Measurements from ENCODE around the gene SEC11A.

Gene SEC11A

DNA sequence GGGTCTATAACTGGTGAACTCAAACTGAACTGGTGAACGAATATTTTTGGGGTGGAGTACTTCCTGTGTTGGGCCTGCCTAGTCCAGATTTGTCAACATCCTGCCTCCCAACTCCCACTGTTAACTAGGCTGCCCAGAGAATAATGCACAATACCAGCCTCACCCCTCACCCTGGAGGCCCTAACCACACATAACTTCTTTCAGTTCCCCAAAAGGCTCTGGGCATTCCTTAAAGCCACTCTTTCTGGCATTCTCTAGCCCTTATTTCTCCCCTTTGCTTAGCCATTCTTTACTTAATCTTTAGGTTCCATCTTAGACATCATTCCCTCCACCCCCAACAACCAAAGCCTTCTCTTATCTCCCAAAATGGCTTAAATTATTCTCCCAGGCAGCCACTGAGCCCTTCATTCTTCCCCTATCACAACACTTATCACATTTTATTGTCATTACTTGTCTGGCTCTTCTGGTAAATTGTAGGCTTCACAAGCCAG, 9.1 kb upstream of the SEC11A start:
- H2AFZ ChIP-seq (ENCODE audit: low read depth, low read length) = no peak overlapping the region
- H3K4me3 ChIP-seq (ENCODE audit: low read length) = no peak overlapping the region
- H3K36me3 ChIP-seq (ENCODE audit: insufficient read depth, low read length) = no peaks in the 10 kb centered on the region
- no peaks in the 10 kb centered on the region for H3K9me3 ChIP-seq (ENCODE audit: low read length)
- H3K27me3 ChIP-seq (ENCODE audit: insufficient read depth, low read length) = no peaks in the 10 kb centered on the region
- H3K4me1 ChIP-seq (ENCODE audit: insufficient read depth, low read length) = no peaks in the 10 kb centered on the region

GRCh38 chr15:84722628-84723027, 6.7 kb upstream of the SEC11A start:
- H3K4me1 ChIP-seq (ENCODE audit: insufficient read depth, low read length) = no peaks in the 10 kb centered on the region
- no peak overlapping the region for H2AFZ ChIP-seq (ENCODE audit: low read depth, low read length)
- H3K4me3 ChIP-seq (ENCODE audit: low read length) = no peak overlapping the region
- H3K36me3 ChIP-seq (ENCODE audit: insufficient read depth, low read length) = no peaks in the 10 kb centered on the region
- H3K9me3 ChIP-seq (ENCODE audit: low read length) = no peaks in the 10 kb centered on the region
- H3K27me3 ChIP-seq (ENCODE audit: insufficient read depth, low read length) = no peaks in the 10 kb centered on the region

- Histone ChIP-seq H3K4me3 (ENCODE audit: low read length) (no peak overlapping the region), H3K9me3 (ENCODE audit: low read length) (no peaks in the 10 kb centered on the region), H3K27me3 (ENCODE audit: insufficient read depth, low read length) (no peaks in the 10 kb centered on the region)
Measured at GRCh38 chr15:84721371-84721770, 5.4 kb upstream of the SEC11A start.

DNA sequence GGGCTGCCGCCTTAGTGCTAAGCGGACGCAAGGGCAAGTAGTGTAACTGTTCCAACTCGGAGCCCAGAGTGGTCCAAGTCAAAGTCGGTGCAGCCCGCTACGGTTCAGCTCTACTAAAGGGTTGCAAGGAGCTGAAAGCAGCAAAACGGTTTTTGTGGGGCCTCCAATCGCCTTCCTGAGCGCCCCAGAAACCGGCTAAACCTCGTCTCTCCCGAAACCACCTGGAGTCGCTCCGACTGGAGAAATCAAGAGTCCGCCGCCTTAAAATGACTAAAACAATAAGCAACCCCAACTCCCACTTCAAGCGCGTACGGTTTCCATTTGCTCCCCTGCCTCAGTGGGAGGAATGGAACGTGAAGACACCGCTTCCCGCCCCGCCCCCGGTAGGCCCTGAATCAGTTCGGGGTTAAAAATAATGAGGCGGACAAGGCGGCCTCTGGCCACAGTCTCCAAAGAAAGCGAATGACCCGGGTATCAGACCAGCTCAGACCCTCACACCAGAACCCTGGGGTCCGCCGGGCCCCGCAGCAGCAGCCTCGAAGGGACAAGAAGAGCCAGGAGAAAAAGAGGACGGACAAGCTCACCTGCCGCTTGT, 401 bp downstream of the SEC11A start:
- H3K36me3 ChIP-seq (ENCODE audit: insufficient read depth, low read length) = peaks cover 13% of the 10 kb centered on the region
- no peaks in the 10 kb centered on the region for H3K9me3 ChIP-seq (ENCODE audit: low read length)
- H3K4me3 ChIP-seq (ENCODE audit: low read length) = peak overlapping the region; percentile 89
- no peaks in the 10 kb centered on the region for H3K27me3 ChIP-seq (ENCODE audit: insufficient read depth, low read length)
- peaks cover 18% of the 10 kb centered on the region for H3K4me1 ChIP-seq (ENCODE audit: insufficient read depth, low read length)
- peak overlapping the region; percentile 56 for H2AFZ ChIP-seq (ENCODE audit: low read depth, low read length)

More at GRCh38 chr15:84721371-84721770, 5.4 kb upstream of the SEC11A start:
- Histone ChIP-seq H3K4me1 (ENCODE audit: insufficient read depth, low read length) (peaks cover 4% of the 10 kb centered on the region), H2AFZ (ENCODE audit: low read depth, low read length) (no peak overlapping the region), H3K36me3 (ENCODE audit: insufficient read depth, low read length) (no peaks in the 10 kb centered on the region)

DNA sequence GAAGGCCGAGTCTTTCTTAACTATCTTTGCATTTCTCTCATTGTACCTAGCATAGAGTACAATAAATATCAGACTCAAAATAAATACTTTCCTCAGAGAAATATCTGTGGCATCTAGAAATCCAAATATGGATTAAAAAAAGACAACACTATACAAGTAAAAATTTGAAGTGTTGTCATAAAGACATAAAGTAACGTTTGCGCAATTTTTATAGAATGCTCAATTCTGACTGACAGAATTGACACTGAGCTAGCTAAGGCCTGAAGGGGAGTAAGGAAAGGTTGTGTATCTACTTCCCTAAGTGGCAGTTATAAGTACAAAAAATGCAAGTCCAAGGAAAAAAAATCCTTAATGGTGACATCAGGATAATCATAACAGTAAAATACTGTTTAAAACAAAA, 1.1 kb downstream of the SEC11A start:
- Histone ChIP-seq H3K36me3 (ENCODE audit: insufficient read depth, low read length) (peaks cover 17% of the 10 kb centered on the region), H3K9me3 (ENCODE audit: low read length) (no peaks in the 10 kb centered on the region), H3K4me3 (ENCODE audit: low read length) (peak overlapping the region; percentile 89), H3K4me1 (ENCODE audit: insufficient read depth, low read length) (peaks cover 18% of the 10 kb centered on the region), H2AFZ (ENCODE audit: low read depth, low read length) (no peak overlapping the region), H3K27me3 (ENCODE audit: insufficient read depth, low read length) (no peaks in the 10 kb centered on the region)

- Histone ChIP-seq H3K4me1 (ENCODE audit: insufficient read depth, low read length) (peaks cover 18% of the 10 kb centered on the region), H3K9me3 (ENCODE audit: low read length) (no peaks in the 10 kb centered on the region), H3K36me3 (ENCODE audit: insufficient read depth, low read length) (peaks cover 18% of the 10 kb centered on the region), H2AFZ (ENCODE audit: low read depth, low read length) (no peak overlapping the region), H3K27me3 (ENCODE audit: insufficient read depth, low read length) (no peaks in the 10 kb centered on the region), H3K4me3 (ENCODE audit: low read length) (peak overlapping the region; percentile 89)
Measured at GRCh38 chr15:84714372-84714771, 1.6 kb downstream of the SEC11A start.

DNA sequence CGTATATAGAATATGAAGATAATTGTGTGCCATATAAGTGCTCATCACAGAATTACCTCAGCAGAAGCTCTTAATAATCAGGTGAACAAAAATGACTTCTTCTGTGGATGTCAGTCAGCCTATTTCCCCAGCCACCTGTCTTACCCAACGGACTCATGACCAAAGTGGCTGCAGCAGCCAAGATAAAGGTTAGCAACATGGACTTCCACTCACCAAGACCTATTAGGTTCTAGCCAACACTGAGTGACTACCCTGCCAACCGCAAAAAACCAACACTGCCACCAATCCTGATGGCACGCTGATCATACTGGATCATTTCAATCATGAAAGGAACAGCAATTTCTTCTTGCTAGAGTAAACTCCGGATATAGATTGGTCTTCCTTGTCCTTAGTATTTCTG, 12.1 kb downstream of the SEC11A start:
- Histone ChIP-seq H3K27me3 (ENCODE audit: insufficient read depth, low read length) (no peaks in the 10 kb centered on the region), H3K4me1 (ENCODE audit: insufficient read depth, low read length) (no peaks in the 10 kb centered on the region), H3K36me3 (ENCODE audit: insufficient read depth, low read length) (peaks cover 16% of the 10 kb centered on the region), H2AFZ (ENCODE audit: low read depth, low read length) (no peak overlapping the region), H3K4me3 (ENCODE audit: low read length) (no peak overlapping the region), H3K9me3 (ENCODE audit: low read length) (peaks cover 2% of the 10 kb centered on the region)

- Histone ChIP-seq H3K9me3 (ENCODE audit: low read length) (peaks cover 2% of the 10 kb centered on the region), H2AFZ (ENCODE audit: low read depth, low read length) (no peak overlapping the region), H3K27me3 (ENCODE audit: insufficient read depth, low read length) (no peaks in the 10 kb centered on the region), H3K4me3 (ENCODE audit: low read length) (no peak overlapping the region), H3K4me1 (ENCODE audit: insufficient read depth, low read length) (no peaks in the 10 kb centered on the region), H3K36me3 (ENCODE audit: insufficient read depth, low read length) (peaks cover 12% of the 10 kb centered on the region)
Measured at GRCh38 chr15:84702961-84703482, 12.9 kb downstream of the SEC11A start.

DNA sequence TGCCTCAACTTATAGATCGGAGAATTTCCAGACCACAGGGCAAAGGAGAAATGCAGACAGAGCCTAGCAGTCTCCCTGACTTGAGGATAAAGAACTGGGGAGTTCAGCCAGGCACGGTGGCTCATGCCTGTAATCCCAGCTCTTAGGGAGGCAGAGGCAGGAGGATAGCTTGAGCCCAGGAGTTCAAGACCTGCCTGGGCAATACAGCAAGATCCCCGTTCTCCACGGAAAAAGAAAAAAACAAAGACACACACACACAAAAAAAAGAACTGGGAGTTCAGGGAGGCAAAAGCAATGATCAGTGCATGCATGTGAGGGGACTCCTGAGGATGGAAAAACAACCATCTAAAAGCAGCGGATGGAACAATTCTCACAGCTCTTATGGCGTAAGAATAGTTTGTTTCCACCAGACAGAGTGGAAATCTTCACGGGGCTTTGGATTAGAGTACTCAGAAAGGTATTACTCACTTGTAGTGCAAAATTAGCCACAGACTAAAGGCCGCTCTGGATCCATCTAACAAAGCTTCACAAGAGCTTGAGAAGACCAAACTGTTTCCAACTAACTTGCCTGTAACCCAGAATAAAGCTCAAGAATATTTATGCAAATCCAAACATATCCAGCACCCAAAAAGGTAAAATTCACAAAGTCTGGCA, 16.3 kb downstream of the SEC11A start:
- Histone ChIP-seq H3K4me3 (ENCODE audit: low read length) (no peak overlapping the region), H2AFZ (ENCODE audit: low read depth, low read length) (no peak overlapping the region), H3K36me3 (ENCODE audit: insufficient read depth, low read length) (peaks cover 5% of the 10 kb centered on the region), H3K4me1 (ENCODE audit: insufficient read depth, low read length) (no peaks in the 10 kb centered on the region), H3K27me3 (ENCODE audit: insufficient read depth, low read length) (no peaks in the 10 kb centered on the region), H3K9me3 (ENCODE audit: low read length) (peaks cover 2% of the 10 kb centered on the region)

DNA sequence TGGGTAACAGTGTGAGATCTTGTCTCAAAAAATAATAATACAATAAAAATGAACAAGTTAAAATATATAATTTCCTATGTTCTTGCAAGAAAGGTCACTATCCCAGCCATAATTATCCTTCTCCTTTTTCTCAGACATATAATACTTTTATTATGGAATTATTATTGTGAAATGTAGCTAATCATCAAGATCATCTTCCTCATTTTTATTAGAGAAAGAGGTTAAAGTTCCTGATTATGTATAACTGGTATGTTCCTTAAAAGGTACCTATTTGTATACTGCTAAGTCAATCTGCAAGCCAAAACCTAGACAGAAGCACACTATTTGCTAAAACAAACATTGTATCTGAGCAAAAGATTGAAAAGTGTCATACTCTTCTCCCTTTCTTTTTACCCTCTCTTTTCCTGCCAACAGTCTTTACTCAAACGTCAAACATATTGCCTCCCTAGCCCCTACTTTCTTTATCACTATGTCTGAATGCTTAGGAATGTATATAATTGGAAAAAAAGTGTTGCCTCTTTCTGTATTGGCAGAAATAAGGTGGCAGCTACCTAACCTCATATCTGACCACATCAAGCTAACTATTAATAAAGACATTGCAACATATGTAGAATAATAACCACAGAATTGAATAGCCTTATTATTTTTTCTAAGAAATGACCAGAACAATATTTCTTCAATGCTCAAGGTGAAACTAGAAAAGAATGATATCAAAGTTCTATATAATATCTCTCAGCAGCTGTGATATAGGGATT, 18.5 kb downstream of the SEC11A start:
- H2AFZ ChIP-seq (ENCODE audit: low read depth, low read length) = no peak overlapping the region
- no peaks in the 10 kb centered on the region for H3K27me3 ChIP-seq (ENCODE audit: insufficient read depth, low read length)
- no peaks in the 10 kb centered on the region for H3K9me3 ChIP-seq (ENCODE audit: low read length)
- no peaks in the 10 kb centered on the region for H3K4me1 ChIP-seq (ENCODE audit: insufficient read depth, low read length)
- no peak overlapping the region for H3K4me3 ChIP-seq (ENCODE audit: low read length)
- no peaks in the 10 kb centered on the region for H3K36me3 ChIP-seq (ENCODE audit: insufficient read depth, low read length)

DNA sequence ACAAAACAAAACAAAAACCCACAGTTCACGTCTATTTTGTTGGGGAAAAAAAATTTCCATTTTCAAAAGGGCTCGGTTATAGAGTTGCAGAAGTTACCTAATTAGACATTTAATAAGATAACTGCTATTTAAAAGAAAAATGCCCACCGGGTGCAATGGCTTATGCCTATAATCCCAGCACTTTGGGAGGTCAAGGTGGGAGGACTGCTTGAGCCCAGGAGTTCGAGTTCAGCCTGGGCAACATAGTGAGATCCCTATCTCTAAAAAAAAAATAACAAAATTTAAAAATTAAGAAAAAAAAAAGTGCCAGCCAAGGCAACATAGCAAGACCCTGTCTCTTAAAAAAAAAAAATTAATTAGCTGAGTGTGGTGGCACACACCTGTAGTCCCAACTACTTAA, 19.2 kb downstream of the SEC11A start:
- Histone ChIP-seq H3K4me3 (ENCODE audit: low read length) (no peak overlapping the region), H2AFZ (ENCODE audit: low read depth, low read length) (no peak overlapping the region), H3K36me3 (ENCODE audit: insufficient read depth, low read length) (peaks cover under 1% of the 10 kb centered on the region), H3K4me1 (ENCODE audit: insufficient read depth, low read length) (no peaks in the 10 kb centered on the region), H3K27me3 (ENCODE audit: insufficient read depth, low read length) (no peaks in the 10 kb centered on the region), H3K9me3 (ENCODE audit: low read length) (no peaks in the 10 kb centered on the region)

- Histone ChIP-seq H3K9me3 (ENCODE audit: low read length) (no peaks in the 10 kb centered on the region), H2AFZ (ENCODE audit: low read depth, low read length) (no peak overlapping the region), H3K4me3 (ENCODE audit: low read length) (no peak overlapping the region), H3K36me3 (ENCODE audit: insufficient read depth, low read length) (peaks cover 51% of the 10 kb centered on the region), H3K4me1 (ENCODE audit: insufficient read depth, low read length) (no peaks in the 10 kb centered on the region), H3K27me3 (ENCODE audit: insufficient read depth, low read length) (no peaks in the 10 kb centered on the region)
Measured at GRCh38 chr15:84690342-84690741, 25.6 kb downstream of the SEC11A start.

GRCh38 chr15:84689858-84690257, 26.1 kb downstream of the SEC11A start:
- no peaks in the 10 kb centered on the region for H3K4me1 ChIP-seq (ENCODE audit: insufficient read depth, low read length)
- peaks cover 52% of the 10 kb centered on the region for H3K36me3 ChIP-seq (ENCODE audit: insufficient read depth, low read length)
- no peak overlapping the region for H2AFZ ChIP-seq (ENCODE audit: low read depth, low read length)
- no peaks in the 10 kb centered on the region for H3K9me3 ChIP-seq (ENCODE audit: low read length)
- no peaks in the 10 kb centered on the region for H3K27me3 ChIP-seq (ENCODE audit: insufficient read depth, low read length)
- no peak overlapping the region for H3K4me3 ChIP-seq (ENCODE audit: low read length)

All from neuron (in vitro differentiated cells).